Measurements from ENCODE around the gene EPHB3. TPM values are rescaled to one million over a fixed set of nuclear protein-coding genes. Genes with fewer than 3 reads are reported as not detected.
A peak's percentile ranks its signal among the peaks of the same experiment; 100 is the strongest.

Gene EPHB3
- total RNA-seq, 1 donor from 2014 or later, result 17.7 TPM

DNA sequence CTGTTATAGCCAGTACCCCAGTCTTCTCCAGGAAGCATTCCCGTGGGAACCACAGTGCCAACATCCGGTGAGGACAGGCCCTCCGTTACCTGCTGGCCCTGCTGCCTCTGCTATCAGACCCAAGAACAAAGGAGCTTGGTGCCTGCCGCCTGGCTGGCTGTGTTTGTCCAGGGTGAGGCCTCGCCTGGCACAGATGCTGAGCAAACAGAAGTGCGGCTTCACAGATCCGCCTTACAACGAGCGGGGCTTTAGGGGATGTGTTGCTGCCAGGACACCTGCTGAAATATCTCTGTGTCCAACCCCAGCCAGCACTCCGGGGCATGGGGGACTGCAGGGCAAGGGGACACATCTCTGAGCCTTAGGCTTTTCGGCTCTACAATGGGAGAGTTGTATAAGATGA, 2.2 kb upstream of the EPHB3 start:
- H3K36me3 ChIP-seq, result no peaks in the 10 kb centered on the region
- no peak for DNase-seq (ENCODE audit: extremely low spot score in 2 of 2)
- no peak for TF ChIP-seq CTCF (IDR thresholded peaks at IDR 0.05)
- no peak for TF ChIP-seq POLR2AphosphoS5 (IDR thresholded peaks at IDR 0.05; ENCODE audit: insufficient read depth in 1 of 2, low read depth in 1 of 2)
- no peak for TF ChIP-seq POLR2A (IDR thresholded peaks at IDR 0.05)
- no peaks in the 10 kb centered on the region for H3K27me3 ChIP-seq
- intact Hi-C loops (cut with DNase I), result no loop called here
- no peak overlapping the region for H3K4me3 ChIP-seq
- peaks cover 18% of the 10 kb centered on the region for H3K4me1 ChIP-seq
- no peak overlapping the region for H3K27ac ChIP-seq
- no peaks in the 10 kb centered on the region for H3K9me3 ChIP-seq

- H3K27me3 ChIP-seq, result no peaks in the 10 kb centered on the region
- TF ChIP-seq CTCF (IDR thresholded peaks at IDR 0.05) (no peak), POLR2A (IDR thresholded peaks at IDR 0.05) (no peak), POLR2AphosphoS5 (IDR thresholded peaks at IDR 0.05; ENCODE audit: insufficient read depth in 1 of 2, low read depth in 1 of 2) (no peak)
- intact Hi-C loops (cut with DNase I), result no loop called here
- H3K4me3 ChIP-seq, result peak overlapping the region; percentile 5 to 72
- no peaks in the 10 kb centered on the region for H3K36me3 ChIP-seq
- H3K9me3 ChIP-seq, result no peaks in the 10 kb centered on the region
- peaks cover 30% of the 10 kb centered on the region for H3K4me1 ChIP-seq
- no peak for DNase-seq (ENCODE audit: extremely low spot score in 2 of 2)
- no peak overlapping the region for H3K27ac ChIP-seq
These were observed 1.1 kb upstream of the EPHB3 start for GRCh38 chr3:184560531-184560930.

GRCh38 chr3:184561913-184562877, 610 bp downstream of the EPHB3 start:
- Histone ChIP-seq H3K27ac (peak overlapping the region; percentile 87), H3K36me3 (no peaks in the 10 kb centered on the region), H3K4me1 (peaks cover 45% of the 10 kb centered on the region), H3K4me3 (peak overlapping the region; percentile 72 to 75), H3K27me3 (no peaks in the 10 kb centered on the region), H3K9me3 (no peaks in the 10 kb centered on the region)
- intact Hi-C loops (cut with DNase I), result loop anchor here (1.0 kb wide), 1 partner anchor 150 kb away; the partner anchor contains the start of gene MAGEF1
- DNase-seq (ENCODE audit: extremely low spot score in 2 of 2), result no peak
- TF ChIP-seq POLR2A (IDR thresholded peaks at IDR 0.05), result no peak
- TF ChIP-seq POLR2AphosphoS5 (IDR thresholded peaks at IDR 0.05; ENCODE audit: insufficient read depth in 1 of 2, low read depth in 1 of 2), result no peak
- no peak for TF ChIP-seq CTCF (IDR thresholded peaks at IDR 0.05)

- peaks cover 53% of the 10 kb centered on the region for H3K4me1 ChIP-seq
- DNase-seq (ENCODE audit: extremely low spot score in 2 of 2), result no peak
- no peaks in the 10 kb centered on the region for H3K36me3 ChIP-seq
- H3K4me3 ChIP-seq, result peak overlapping the region; percentile 72 to 75
- peak overlapping the region; percentile 87 for H3K27ac ChIP-seq
- H3K9me3 ChIP-seq, result no peaks in the 10 kb centered on the region
- intact Hi-C loops (cut with DNase I), result loop anchor here (1.0 kb wide), 1 partner anchor 149 kb away; the partner anchor contains the start of gene MAGEF1
- TF ChIP-seq CTCF (IDR thresholded peaks at IDR 0.05) (no peak), POLR2AphosphoS5 (IDR thresholded peaks at IDR 0.05; ENCODE audit: insufficient read depth in 1 of 2, low read depth in 1 of 2) (no peak), POLR2A (IDR thresholded peaks at IDR 0.05) (no peak)
- no peaks in the 10 kb centered on the region for H3K27me3 ChIP-seq
These were observed 1.4 kb downstream of the EPHB3 start for GRCh38 chr3:184562878-184563560.
